Left hindlimb (tissue), 1 donor: ENCODE measurements around the gene MAEA.

Experiments
- DNase-seq: peaks from one replicate; pipeline ENCODE4 v3.0.0-alpha.2; 2018

MAEA gene

DNA sequence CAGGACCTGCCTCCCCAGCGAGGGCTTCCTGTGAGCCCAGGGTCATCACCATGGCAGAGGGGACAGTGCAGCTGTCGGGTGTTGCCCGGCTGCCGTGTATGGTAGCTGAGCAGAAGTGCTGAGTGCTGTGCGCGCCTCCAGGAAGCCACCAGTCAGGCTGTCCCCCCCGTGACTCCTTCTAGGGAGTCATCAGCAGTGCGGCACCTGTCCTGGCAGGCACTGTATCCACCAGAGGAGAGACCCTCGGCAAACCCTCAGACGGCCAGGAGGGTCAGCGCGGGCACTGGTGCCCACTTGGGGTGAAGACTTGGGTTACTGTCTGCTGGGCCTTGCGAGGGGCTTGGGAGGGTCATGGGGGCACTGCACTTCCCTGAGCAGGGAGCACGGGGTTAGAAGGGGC is 65.7 kb downstream of the MAEA start:
- no peak for DNase-seq

DNA sequence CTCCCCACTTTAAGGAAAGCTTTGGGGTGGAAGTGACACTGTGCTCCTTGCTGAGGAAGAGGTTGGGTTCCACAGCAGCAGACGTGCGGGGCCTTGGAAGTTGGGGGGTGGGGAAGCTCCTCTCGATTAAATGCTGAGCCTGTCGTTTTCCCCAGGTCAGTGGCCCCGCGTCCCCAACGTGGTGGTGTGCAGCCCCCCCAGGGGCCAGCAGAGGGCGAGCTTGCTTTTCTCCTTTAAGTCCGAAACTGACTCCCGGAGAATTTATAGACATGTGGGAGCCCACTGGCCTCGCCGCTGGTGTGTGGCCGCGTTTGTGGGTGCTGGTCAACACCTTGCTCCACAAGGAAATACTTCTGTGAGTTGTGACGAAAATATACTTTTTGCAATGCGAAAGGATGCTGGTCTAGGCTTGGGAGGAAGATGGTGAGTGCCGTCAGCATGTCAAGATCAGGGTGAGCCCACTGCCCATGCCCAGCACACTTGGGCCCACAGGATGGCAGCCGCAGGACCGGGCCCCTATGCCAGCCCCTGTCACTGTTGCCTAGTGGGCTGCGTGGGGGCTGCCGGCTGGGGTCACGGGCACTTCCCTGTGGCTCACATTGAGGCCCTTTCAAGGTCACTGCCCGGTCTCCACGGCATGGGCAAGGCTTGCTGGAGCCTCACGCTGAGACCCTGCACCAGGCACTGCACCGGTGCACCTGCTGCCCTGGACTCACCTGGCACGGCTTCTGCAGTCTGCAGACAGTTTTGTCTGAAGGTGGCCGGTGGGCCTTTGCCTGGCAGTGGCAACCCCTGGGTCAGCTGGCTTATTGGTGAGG is 66.7 kb downstream of the MAEA start:
- no peak for DNase-seq

DNA sequence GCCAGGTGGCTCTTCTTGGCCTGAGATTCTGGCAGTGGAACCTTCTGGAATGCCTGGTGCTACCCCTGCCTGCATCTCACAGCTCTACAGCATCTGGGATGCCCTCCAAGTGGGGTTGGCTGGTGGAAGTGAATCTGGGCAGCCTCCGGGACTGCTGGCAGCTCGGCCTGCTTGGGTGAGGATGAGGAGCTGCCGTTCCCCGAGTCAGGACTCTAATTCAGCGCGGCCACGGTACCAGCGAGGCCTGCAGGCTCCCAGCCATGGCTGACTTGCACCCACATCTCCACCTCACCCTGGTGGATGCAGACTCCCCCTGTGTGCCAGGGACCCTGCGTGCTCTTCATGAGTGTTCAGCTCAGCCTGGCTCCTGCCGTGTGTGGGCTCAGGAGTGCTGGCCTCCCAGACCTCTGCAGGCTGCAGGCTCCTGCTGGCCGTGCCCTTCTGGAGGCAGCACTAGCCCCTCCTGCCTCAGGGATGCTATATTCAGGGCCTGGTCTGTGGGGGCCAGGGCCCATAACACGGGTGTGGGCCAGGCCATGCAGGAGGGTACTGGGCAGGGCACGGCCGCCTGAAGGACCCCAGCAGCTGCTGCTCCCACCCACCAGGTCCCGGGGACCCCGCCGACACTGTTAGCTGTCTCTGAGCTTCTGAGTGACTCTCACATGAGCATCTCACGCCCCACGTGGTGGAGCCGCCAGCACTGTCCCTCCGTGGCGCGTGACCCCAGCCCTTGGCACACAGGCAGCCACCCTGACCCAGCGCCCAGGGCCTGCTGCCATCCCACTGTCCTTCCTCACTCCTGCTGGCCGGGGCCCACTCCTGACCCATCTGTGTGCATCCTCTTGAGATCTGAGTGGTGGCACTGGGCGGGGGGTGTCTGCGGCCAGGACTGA is 67.9 kb downstream of the MAEA start:
- DNase-seq, result no peak

DNA sequence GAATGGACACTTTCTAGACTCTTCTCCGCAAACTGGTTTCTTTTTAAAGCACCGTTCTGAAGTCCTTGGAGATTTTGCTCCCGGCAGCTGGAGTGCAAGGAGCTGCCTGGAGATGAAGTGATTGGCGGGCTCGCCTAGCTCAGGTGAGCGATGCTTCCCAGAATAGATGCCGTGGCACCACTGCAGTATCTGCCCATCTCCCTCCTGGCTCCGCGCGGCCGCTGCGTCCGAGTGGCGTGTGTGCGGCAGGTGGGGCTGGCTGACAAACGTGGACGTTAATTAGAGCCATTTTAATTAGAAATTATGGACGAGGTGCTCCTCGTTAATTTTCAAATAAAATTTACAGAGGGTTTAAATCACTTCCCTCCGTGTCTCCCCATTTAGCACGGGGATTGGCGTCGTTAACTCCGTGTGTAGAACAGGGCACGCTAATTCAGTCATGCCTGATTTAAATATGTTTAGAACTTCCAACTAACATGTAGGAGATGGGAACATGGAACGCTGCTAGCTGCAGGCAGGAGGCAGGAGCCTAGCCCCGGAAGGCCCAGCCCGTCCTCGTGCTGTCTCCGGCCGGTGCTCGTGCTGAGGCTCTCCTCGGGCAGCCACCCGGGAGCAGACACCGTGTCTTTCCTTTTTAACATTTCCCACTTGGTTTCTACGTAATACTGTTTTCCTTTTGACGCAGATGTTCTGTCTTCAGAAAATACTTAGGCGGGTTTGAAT is 68.9 kb downstream of the MAEA start:
- no peak for DNase-seq

DNA sequence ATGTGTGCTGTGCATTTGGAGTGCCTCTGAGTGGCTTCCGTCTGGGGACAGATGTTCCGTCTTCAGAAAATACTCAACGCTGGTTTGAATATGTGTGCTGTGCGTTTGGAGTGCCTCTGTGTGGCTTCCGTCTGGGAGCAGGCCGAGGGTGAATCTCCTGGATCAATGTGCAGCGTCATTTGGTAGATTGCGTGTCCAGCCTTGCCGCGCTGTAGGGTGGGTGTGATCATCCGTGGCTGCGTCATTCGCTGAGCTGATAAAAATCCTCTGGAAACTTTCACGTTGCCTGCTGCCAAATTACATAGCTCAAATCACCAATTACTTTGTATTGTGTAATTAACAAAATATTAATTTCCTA is 69.4 kb downstream of the MAEA start:
- DNase-seq, result no peak

DNA sequence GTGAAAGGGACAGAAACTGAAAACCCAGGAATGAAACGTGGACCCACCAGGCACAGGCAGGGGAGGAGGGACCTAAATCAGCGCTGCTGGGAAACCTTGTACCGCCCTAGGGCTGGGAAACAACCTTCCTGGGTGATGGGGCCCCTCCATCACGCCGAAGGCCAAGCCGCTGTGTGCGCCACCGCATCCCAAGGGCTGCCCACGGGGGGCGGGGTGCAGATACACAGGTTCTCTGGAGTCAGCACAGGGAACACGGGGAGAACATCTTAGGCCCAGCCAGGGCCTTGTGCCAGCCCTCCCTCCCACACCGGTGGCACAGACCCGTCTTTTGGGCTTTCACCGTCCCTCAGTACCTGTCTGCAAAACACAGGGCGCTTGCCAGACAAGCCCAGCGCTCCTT is 70.3 kb downstream of the MAEA start:
- DNase-seq, result no peak

- no peak for DNase-seq
These were observed 71.0 kb downstream of the MAEA start for GRCh38 chr4:1360423-1361283.

DNA sequence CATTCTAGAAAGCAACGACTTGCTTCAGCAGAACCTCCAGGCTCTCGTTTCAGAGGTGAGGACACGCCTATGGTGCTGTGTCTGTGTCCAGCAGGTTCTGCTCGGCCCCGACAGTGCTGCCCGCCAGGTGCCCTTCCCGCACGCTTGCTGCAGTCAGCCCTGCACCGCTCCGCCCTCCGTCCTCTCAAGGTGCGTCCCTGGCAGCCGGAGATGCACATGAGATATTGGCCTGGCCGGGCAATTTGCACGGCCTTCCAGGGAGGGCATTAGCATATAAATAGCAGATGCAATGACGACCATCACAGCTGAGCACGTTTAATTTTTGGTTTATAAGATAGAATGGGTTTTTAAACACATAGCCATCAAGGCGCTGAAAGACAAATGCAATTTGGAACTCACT is 71.7 kb downstream of the MAEA start:
- DNase-seq, result no peak

DNA sequence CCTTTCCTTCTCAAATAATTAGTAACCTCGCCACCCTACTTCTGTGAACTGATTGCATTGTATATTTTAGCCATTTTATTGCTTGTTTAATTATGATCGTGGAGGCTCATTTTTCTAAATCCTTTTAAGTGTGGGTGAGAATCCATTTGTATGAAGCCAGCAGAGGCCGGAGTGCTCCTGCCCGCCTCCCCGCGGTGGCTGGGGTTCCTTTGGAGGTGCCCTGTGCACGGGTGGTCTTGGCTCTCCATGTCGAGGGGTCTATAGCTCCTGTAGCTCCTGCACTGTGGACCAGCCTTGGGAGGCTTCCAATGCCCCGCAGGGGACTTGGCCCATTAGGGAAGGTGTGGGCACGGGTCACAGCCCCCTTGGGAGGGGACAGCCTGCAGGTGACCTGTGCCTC is 72.4 kb downstream of the MAEA start:
- no peak for DNase-seq

GRCh38 chr4:1362521-1362920 is 72.8 kb downstream of the MAEA start:
- DNase-seq, result no peak

GRCh38 chr4:1363513-1363912 is 73.8 kb downstream of the MAEA start:
- DNase-seq, result peak; percentile 4

- no peak for DNase-seq
These were observed 74.5 kb downstream of the MAEA start for GRCh38 chr4:1364217-1364616.

DNA sequence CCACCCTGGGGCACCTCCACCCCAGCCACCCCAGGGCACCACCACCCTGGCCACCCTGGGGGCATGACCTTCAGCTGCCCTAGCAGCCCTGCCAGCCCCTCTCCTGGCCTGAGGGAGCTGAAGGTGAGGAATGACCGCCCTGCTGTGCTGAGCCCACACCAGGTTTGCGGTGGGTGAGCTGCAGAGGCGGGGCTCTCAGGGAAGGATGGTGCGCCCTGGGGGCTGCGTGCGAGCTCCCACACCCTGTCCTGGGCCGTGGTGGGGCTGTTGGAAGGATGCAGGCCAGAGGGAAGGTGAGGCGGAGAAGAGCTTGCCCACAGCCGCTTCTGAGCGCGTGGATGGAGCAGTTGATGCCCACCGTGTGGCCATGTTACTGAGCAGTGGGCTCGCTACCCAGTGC is 75.1 kb downstream of the MAEA start:
- DNase-seq, result no peak

GRCh38 chr4:1365271-1366178 is 75.8 kb downstream of the MAEA start:
- peak; percentile 17 for DNase-seq

GRCh38 chr4:1366371-1367229 is 76.9 kb downstream of the MAEA start:
- DNase-seq, result no peak

DNA sequence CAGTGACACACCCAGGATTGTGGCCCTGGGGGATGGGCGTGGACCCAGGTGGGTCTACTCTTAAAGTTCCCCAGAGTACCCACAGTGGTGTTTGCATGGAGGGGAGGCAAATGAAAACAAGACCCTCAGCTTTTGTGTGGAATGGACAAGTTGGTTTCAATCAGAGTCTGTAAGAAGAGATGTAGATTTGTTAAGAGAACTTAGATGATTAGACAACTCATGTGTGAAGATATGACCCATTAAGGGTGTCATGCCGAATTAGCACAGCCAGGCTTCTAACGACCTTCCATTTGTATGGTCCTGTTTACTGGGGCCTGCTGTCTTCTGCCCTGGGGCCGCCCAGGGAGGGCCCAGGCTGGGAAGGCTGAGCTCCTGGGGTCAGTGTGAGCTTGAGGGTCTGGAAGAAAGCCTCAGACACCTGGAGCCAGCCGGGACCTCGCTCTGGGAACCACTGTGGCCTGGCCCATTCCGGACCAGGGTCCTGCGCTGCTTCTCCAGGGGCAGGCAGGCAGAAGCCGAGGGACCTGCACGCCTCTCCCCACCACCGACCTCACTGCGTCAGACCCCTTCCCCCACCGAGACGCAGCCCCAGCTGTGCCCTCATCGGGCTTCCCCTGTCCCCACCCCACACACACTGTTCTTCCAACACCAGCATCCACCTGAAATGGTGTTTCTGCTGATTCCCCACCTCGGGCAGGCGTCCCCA is 77.7 kb downstream of the MAEA start:
- DNase-seq, result peak; percentile 15

DNA sequence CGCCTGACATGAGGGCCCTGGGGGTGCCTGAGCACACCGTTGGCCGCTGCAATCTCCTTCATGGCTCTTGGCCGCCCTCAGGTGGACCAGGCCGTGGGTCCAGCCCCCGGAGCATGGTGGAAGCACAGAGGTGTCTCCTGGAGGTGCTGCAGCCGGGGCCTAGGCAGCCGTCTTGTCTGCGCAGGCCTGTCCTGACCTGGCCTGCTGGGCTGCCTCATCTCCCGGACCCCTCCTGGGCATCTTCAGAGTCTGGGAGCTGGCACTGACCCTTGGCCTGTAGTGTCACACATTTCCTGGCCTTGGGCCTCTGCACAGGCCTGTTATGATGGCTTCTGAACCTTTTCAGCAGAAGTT is 78.2 kb downstream of the MAEA start:
- peak; percentile 27 for DNase-seq

GRCh38 chr4:1368421-1369090 is 78.9 kb downstream of the MAEA start:
- no peak for DNase-seq

DNA sequence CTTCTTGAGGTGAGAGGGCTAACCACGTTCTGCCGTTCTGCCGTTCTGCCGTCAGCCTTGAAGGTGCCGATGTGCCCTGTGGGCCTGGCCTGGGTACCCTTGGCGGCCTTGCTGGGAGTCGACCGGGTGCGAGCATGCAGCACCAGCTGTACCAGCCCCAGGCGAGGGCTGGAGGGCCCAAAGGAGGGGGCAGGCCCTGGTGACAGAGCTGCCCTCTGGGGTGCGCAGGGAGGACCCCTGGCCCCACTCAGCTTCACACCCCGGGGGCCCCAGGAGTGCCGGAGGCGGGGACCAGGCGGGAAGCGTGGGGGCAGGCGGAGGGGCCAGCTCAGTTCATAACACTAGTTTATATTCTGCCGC is 79.4 kb downstream of the MAEA start:
- DNase-seq, result no peak
